Measurements from ENCODE around the gene NAA15.
"Not testable (repeated sequence)": the region's sequence is repeated elsewhere in the genome, so short reads cannot be mapped to it uniquely, and the experiment has no call there.

The NAA15 gene

DNA sequence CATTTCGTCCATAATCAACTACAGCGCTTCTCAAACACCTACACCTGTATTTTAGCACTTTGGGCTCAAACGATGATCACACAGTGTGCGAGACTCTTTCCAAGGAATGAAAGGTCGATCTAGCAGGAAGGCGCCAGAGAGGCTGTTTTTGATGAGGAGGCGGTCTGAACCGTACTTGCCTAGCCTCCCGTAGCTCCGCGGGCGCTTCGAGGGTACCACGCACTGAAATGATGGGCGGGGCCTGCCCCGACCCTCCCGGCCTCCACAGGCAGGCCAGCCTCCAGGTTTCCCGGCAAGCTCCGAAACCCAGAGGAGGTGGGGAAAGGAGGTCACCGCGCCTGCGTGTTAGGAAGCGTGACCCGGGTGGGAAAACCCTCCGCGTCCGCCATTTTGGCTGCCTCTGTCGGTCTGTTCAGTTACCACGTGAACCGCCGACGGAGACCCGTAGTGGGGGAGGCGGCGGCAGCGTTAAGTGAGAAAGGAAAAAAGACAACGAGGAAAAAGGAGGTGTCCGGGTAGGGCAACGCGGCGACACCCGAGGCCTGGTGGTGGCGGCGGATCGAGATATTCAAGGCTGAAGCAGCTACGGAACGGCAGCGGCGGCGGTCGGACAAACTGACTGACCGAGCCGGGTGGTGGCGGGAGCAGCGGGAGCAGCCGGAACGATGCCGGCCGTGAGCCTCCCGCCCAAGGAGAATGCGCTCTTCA lies at the start of gene NAA15:
Gene NAA15, plus strand, starts transcription at position 393 of the 708 bp plus-strand sequence. Its CDS starts 273 bp downstream, at position 666.
- CTCF ChIA-PET = interaction anchor here (0.9 kb wide), 1 partner anchor 29 kb away, joined by 3 read pairs; no protein-coding TSS in a partner anchor
- TF ChIP-seq, protein P1, sequence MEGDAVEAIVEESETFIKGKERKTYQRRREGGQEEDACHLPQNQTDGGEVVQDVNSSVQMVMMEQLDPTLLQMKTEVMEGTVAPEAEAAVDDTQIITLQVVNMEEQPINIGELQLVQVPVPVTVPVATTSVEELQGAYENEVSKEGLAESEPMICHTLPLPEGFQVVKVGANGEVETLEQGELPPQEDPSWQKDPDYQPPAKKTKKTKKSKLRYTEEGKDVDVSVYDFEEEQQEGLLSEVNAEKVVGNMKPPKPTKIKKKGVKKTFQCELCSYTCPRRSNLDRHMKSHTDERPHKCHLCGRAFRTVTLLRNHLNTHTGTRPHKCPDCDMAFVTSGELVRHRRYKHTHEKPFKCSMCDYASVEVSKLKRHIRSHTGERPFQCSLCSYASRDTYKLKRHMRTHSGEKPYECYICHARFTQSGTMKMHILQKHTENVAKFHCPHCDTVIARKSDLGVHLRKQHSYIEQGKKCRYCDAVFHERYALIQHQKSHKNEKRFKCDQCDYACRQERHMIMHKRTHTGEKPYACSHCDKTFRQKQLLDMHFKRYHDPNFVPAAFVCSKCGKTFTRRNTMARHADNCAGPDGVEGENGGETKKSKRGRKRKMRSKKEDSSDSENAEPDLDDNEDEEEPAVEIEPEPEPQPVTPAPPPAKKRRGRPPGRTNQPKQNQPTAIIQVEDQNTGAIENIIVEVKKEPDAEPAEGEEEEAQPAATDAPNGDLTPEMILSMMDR (conservative IDR thresholded peaks at IDR 0.05; ENCODE audit: low read depth) = no peak

DNA sequence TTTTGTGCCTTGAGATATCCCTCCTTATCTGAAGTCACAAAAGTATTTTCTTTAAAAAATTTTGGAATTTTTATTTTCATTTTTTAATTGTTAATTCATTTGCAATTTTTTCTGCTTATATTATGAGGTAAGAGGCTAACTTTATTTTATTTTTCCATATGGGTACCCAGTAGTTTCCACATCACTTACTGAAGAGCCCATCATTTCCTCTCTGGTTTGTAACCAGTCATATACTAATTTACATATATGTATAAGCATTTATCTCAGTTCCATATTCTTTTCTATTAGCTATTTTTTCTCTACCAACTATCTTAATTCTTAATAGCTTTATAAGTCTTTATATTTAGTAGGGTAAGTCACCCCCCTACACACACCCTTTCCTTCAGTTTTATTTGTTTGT lies 48.3 kb upstream of the NAA15 start:
- ChIA-PET CTCF (interaction anchor here (0.6 kb wide), 1 partner anchor 24 kb away, joined by 3 read pairs; no protein-coding TSS in a partner anchor), POLR2A (ENCODE audit: low non-redundant PET) (no interaction called here)
- H3K27ac ChIP-seq = no peak overlapping the region
- no peak for DNase-seq (ENCODE audit: low spot score)
- TF ChIP-seq, protein P1 (conservative IDR thresholded peaks at IDR 0.05; ENCODE audit: low read depth) = no peak

More for the DNA sequence above, at the start of gene NAA15:
- POLR2A ChIA-PET (ENCODE audit: low non-redundant PET) = interaction anchor here (0.6 to 1.3 kb wide), 3 partner anchors 83 to 152 kb away, joined by 3 to 5 read pairs (median 4); partner anchors contain the start of gene ELF2
- peak; percentile 97 for DNase-seq (ENCODE audit: low spot score)
- peak within 1 kb of the TSS; percentile 90 for H3K27ac ChIP-seq

DNA sequence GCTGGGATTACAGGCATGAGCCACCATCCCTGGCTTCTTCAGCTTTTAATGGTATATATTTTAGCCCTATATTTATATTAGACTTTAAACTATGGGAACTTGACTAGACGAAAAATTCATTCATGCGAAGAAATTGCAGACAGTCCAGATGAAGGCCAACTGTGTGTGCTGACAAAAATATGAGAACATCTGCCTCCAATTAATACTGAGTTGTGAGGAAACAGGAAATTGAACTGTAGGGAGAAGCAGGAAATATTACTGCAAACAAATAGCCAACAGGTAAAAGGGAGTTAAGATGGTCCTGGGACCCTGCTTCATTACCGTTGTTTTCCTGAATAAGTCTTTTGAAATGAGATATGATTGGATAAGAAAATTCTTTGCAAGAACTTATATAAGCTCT lies 47.6 kb upstream of the NAA15 start:
- POLR2A ChIA-PET (ENCODE audit: low non-redundant PET) = no interaction called here
- TF ChIP-seq, protein P1 (conservative IDR thresholded peaks at IDR 0.05; ENCODE audit: low read depth) = no peak
- CTCF ChIA-PET = no interaction called here
- H3K27ac ChIP-seq = no peak overlapping the region
- no peak for DNase-seq (ENCODE audit: low spot score)

DNA sequence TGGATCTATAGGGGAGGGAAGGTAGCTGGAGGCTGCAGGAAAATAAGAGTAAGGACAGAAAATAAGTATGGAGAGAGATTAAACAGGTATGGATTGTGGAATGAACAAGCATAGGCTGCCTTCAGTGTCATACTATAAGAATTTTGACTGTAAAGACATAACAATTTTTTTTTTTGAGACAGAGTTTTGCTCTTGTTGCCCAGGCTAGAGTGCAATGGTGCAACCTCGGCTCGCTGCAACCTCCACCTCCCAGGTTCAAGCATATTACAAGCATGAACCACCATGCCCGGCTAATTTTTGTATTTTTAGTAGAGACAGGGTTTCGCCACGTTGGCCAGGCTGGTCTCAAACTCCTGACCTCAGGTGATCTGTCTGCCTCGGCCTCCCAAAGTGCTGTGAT lies 45.7 kb upstream of the NAA15 start:
- DNase-seq (ENCODE audit: low spot score); POLR2A ChIA-PET (ENCODE audit: low non-redundant PET); CTCF ChIA-PET; H3K27ac ChIP-seq: not testable (repeated sequence)

DNA sequence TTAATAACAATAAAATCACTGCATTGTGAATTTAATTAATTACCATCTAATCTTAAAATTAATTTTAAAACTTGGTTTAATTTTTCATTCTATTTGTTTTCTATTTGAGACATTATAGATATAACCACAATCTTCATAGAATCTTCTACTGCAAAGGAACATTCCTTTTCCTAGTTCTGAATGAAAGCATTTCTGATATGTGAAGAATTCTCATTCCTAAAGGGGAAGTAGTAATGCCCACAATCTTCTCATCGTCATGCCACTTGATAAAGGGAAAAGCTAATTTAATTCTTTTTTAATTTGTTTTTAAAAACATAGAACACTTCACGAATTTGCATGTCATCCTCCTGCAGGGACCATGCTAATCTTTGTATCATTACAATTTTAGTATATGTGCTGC lies 45.0 kb upstream of the NAA15 start:
- POLR2A ChIA-PET (ENCODE audit: low non-redundant PET) = no interaction called here
- CTCF ChIA-PET = no interaction called here
- no peak overlapping the region for H3K27ac ChIP-seq

DNA sequence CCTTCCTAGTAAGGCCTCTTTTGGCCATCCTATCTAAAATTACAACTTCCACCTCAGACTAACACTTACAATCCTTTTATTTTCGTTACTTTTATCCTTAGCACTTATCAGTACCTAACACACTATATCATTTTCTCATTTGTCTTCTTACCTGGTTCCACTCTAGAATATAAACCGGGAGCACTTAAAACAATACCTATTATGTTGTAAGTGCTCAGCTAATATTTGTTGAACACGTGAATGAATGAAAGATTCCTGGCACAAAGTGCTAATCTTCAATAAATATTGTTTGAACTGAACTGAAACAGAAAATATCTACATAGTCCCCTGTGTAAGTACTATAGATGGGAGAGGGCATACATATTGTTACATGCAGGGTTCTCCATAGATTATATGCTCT lies 35.7 kb upstream of the NAA15 start:
- CTCF ChIA-PET = no interaction called here
- DNase-seq (ENCODE audit: low spot score) = no peak
- POLR2A ChIA-PET (ENCODE audit: low non-redundant PET) = no interaction called here
- TF ChIP-seq, protein P1 (conservative IDR thresholded peaks at IDR 0.05; ENCODE audit: low read depth) = no peak
- H3K27ac ChIP-seq = no peak overlapping the region

More for the DNA sequence above, 45.0 kb upstream of the NAA15 start:
- TF ChIP-seq, protein P1 (conservative IDR thresholded peaks at IDR 0.05; ENCODE audit: low read depth) = no peak
- DNase-seq (ENCODE audit: low spot score) = no peak

DNA sequence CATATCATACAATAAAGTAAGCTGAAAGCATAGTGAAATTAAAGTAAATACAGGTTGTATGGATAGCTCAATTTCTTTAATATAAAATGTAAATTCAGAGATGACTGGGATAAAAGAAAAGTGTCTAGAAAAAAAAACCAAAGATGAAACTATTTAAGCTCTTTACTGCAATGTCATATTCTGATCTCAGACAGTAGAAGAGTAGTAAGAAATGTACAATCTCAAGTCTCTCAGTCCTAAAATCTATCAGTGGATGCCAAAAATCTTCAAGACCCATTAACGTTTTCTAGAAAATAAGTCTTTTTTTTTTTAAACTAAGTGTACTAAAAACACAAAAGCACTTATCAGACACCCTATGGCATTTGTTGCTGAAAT lies 35.1 kb upstream of the NAA15 start:
- no peak overlapping the region for H3K27ac ChIP-seq
- POLR2A ChIA-PET (ENCODE audit: low non-redundant PET) = no interaction called here
- DNase-seq (ENCODE audit: low spot score) = no peak
- TF ChIP-seq, protein P1 (conservative IDR thresholded peaks at IDR 0.05; ENCODE audit: low read depth) = no peak
- CTCF ChIA-PET = interaction anchor here (0.5 kb wide), 1 partner anchor 437 kb away, joined by 3 read pairs; no protein-coding TSS in a partner anchor
